ENCODE data around the gene PRIM2.

PRIM2 gene

DNA sequence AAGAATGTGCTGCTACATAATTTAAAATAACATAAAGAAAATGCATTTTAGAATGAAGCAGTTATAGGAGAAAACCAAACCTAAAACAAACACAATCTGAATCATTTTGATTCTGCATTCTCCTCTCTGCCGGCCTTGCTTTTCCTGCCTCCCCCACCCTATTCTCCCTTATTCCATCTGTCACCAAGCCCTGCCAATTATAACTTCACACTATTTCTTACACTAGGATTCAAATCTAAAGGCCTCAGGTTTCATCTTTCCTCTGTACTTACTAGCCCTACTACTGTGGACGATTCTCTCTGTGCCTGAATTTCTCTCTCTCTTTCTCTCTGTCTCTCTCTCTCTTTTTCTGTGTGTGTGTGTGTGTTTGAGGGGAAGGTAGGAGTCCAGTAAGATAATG lies 18.7 kb upstream of the PRIM2 start:
- Histone ChIP-seq H3K36me3 (ENCODE audit: control insufficient read depth in 4 of 4, insufficient read depth in 4 of 4, low read length in 3 of 4) (no peaks in the 10 kb centered on the region), H3K4me3 (ENCODE audit: control insufficient read depth in 1 of 7, extremely low read depth in 1 of 7, insufficient read depth in 4 of 7, low read depth in 2 of 7, low read length in 6 of 7) (no peak overlapping the region), H3K27me3 (replicated peaks in 2 of 5; ENCODE audit: control insufficient read depth in 4 of 5, insufficient read depth in 5 of 5, low read length in 4 of 5) (no peaks in the 10 kb centered on the region), H3K27ac (ENCODE audit: insufficient read depth in 1 of 2, low read depth in 1 of 2, low read length in 2 of 2, poor library complexity in 1 of 2, severe bottlenecking in 2 of 2) (no peak overlapping the region), H3K9me3 (ENCODE audit: control extremely low read depth in 1 of 5, control insufficient read depth in 4 of 5, insufficient read depth in 2 of 5, low read depth in 1 of 5, low read length in 4 of 5) (no peaks in the 10 kb centered on the region), H3K4me1 (ENCODE audit: control extremely low read depth in 1 of 4, control insufficient read depth in 4 of 4, insufficient read depth in 4 of 4, low read length in 3 of 4) (peaks cover 0 to 3% (median 0%) of the 10 kb centered on the region in 4 experiments)
- ChIA-PET POLR2A (no interaction called here), CTCF (no interaction called here)
- no peak for DNase-seq
- 100% methylated on average over 1 of the region's 2 CpGs for WGBS (ENCODE audit: insufficient coverage)

- Histone ChIP-seq H3K27me3 (replicated peaks in 2 of 5; ENCODE audit: control insufficient read depth in 4 of 5, insufficient read depth in 5 of 5, low read length in 4 of 5) (peaks cover 0 to 5% (median 0%) of the 10 kb centered on the region in 5 experiments), H3K27ac (ENCODE audit: insufficient read depth in 1 of 2, low read depth in 1 of 2, low read length in 2 of 2, poor library complexity in 1 of 2, severe bottlenecking in 2 of 2) (no peak overlapping the region), H3K36me3 (ENCODE audit: control insufficient read depth in 4 of 4, insufficient read depth in 4 of 4, low read length in 3 of 4) (no peaks in the 10 kb centered on the region), H3K4me1 (ENCODE audit: control extremely low read depth in 1 of 4, control insufficient read depth in 4 of 4, insufficient read depth in 4 of 4, low read length in 3 of 4) (peaks cover 0 to 3% (median 0%) of the 10 kb centered on the region in 4 experiments), H3K9me3 (ENCODE audit: control extremely low read depth in 1 of 5, control insufficient read depth in 4 of 5, insufficient read depth in 2 of 5, low read depth in 1 of 5, low read length in 4 of 5) (no peaks in the 10 kb centered on the region), H3K4me3 (ENCODE audit: control insufficient read depth in 1 of 7, extremely low read depth in 1 of 7, insufficient read depth in 4 of 7, low read depth in 2 of 7, low read length in 6 of 7) (no peak overlapping the region)
- CTCF ChIA-PET: no interaction called here
- no peak for DNase-seq
- no CpG with 5 or more reads among the region's 1 CpG for WGBS (ENCODE audit: insufficient coverage)
- POLR2A ChIA-PET: no interaction called here
Observed at GRCh38 chr6:57301757-57302156, 15.7 kb upstream of the PRIM2 start.

- no peaks in the 10 kb centered on the region for H3K36me3 ChIP-seq (ENCODE audit: control insufficient read depth in 4 of 4, insufficient read depth in 4 of 4, low read length in 3 of 4)
- POLR2A ChIA-PET: no interaction called here
- CTCF ChIA-PET: no interaction called here
Observed at GRCh38 chr6:57302477-57302876, 15.0 kb upstream of the PRIM2 start.

DNA sequence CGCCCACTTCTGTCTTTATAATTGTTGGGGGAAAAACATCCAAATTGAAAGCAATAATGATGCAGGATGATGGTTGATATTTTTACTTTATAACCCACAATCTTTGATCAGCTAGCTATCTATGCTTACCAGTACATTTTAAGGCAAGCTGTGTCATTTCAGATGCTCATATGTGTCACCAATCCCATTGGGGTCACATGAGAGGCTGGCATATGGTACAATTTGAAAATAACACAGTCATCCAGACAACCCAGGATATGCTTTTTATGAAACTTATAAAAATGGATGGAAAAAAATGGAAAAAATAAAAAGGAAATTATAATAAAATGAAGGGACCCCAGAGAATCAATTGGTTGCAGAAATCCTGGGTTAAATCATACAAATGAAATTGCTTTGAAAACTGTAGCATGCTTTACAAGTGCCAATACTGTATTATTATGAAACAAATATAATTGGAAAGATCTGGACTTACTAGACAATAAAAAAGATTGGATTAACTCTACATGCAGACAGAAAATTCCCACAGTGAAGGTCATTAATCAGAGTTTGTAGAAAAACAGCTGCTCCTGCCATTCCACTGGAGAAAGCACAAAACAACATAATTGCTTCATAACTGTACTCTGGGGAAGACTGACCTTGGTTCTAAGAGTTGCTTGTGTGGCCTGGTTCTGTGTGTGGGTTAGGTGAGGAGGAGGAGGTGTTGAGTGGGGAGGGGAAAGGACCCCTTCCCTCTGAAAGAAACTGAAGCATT lies 13.3 kb upstream of the PRIM2 start:
- Histone ChIP-seq H3K4me3 (ENCODE audit: control insufficient read depth in 1 of 7, extremely low read depth in 1 of 7, insufficient read depth in 4 of 7, low read depth in 2 of 7, low read length in 6 of 7) (no peak overlapping the region), H3K27ac (ENCODE audit: insufficient read depth in 1 of 2, low read depth in 1 of 2, low read length in 2 of 2, poor library complexity in 1 of 2, severe bottlenecking in 2 of 2) (no peak overlapping the region), H3K36me3 (ENCODE audit: control insufficient read depth in 4 of 4, insufficient read depth in 4 of 4, low read length in 3 of 4) (no peaks in the 10 kb centered on the region), H3K4me1 (ENCODE audit: control extremely low read depth in 1 of 4, control insufficient read depth in 4 of 4, insufficient read depth in 4 of 4, low read length in 3 of 4) (peaks cover 0 to 3% (median 0%) of the 10 kb centered on the region in 4 experiments), H3K27me3 (replicated peaks in 2 of 5; ENCODE audit: control insufficient read depth in 4 of 5, insufficient read depth in 5 of 5, low read length in 4 of 5) (peaks cover 0 to 5% (median 0%) of the 10 kb centered on the region in 5 experiments), H3K9me3 (ENCODE audit: control extremely low read depth in 1 of 5, control insufficient read depth in 4 of 5, insufficient read depth in 2 of 5, low read depth in 1 of 5, low read length in 4 of 5) (no peaks in the 10 kb centered on the region)
- ChIA-PET CTCF (no interaction called here), POLR2A (no interaction called here)
- no peak for DNase-seq
- WGBS (ENCODE audit: insufficient coverage): no CpG with 5 or more reads among the region's 1 CpG

More at GRCh38 chr6:57302477-57302876, 15.0 kb upstream of the PRIM2 start:
- H3K4me3 ChIP-seq (ENCODE audit: control insufficient read depth in 1 of 7, extremely low read depth in 1 of 7, insufficient read depth in 4 of 7, low read depth in 2 of 7, low read length in 6 of 7): no peak overlapping the region
- no peak overlapping the region for H3K27ac ChIP-seq (ENCODE audit: insufficient read depth in 1 of 2, low read depth in 1 of 2, low read length in 2 of 2, poor library complexity in 1 of 2, severe bottlenecking in 2 of 2)
- H3K4me1 ChIP-seq (ENCODE audit: control extremely low read depth in 1 of 4, control insufficient read depth in 4 of 4, insufficient read depth in 4 of 4, low read length in 3 of 4): peaks cover 0 to 3% (median 0%) of the 10 kb centered on the region in 4 experiments
- no CpG with 5 or more reads among the region's 2 CpGs for WGBS (ENCODE audit: insufficient coverage)
- H3K27me3 ChIP-seq (replicated peaks in 2 of 5; ENCODE audit: control insufficient read depth in 4 of 5, insufficient read depth in 5 of 5, low read length in 4 of 5): peaks cover 0 to 5% (median 0%) of the 10 kb centered on the region in 5 experiments
- no peak for DNase-seq
- H3K9me3 ChIP-seq (ENCODE audit: control extremely low read depth in 1 of 5, control insufficient read depth in 4 of 5, insufficient read depth in 2 of 5, low read depth in 1 of 5, low read length in 4 of 5): no peaks in the 10 kb centered on the region

DNA sequence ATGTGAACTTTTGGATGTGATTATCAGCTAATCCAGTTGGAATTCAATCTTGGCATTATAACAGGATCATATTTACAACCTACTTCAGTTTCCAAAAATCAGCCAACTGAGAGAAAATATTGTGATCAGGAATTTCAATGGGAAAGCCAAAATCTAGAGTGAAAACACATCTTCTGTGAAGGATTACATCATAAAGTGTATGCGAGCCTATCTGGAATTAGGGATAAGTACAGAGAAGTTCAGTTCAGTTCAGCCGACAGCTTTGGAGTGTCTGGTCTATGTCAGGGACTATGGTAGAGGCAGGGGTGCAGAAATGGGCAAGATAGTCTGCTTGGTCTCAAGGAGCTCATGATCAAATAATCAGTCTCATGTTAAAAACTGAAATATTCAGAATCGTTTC lies 12.3 kb upstream of the PRIM2 start:
- no peaks in the 10 kb centered on the region for H3K36me3 ChIP-seq (ENCODE audit: control insufficient read depth in 4 of 4, insufficient read depth in 4 of 4, low read length in 3 of 4)
- ChIA-PET POLR2A (no interaction called here), CTCF (interaction anchor here (1.1 to 1.4 kb wide), 2 partner anchors 17 to 403 kb away, joined by 3 to 4 read pairs; no protein-coding TSS in a partner anchor)
- H3K4me1 ChIP-seq (ENCODE audit: control extremely low read depth in 1 of 4, control insufficient read depth in 4 of 4, insufficient read depth in 4 of 4, low read length in 3 of 4): peaks cover 0 to 3% (median 0%) of the 10 kb centered on the region in 4 experiments
- no peak overlapping the region for H3K4me3 ChIP-seq (ENCODE audit: control insufficient read depth in 1 of 7, extremely low read depth in 1 of 7, insufficient read depth in 4 of 7, low read depth in 2 of 7, low read length in 6 of 7)
- H3K9me3 ChIP-seq (ENCODE audit: control extremely low read depth in 1 of 5, control insufficient read depth in 4 of 5, insufficient read depth in 2 of 5, low read depth in 1 of 5, low read length in 4 of 5): no peaks in the 10 kb centered on the region
- H3K27me3 ChIP-seq (replicated peaks in 2 of 5; ENCODE audit: control insufficient read depth in 4 of 5, insufficient read depth in 5 of 5, low read length in 4 of 5): peaks cover 0 to 5% (median 0%) of the 10 kb centered on the region in 5 experiments
- DNase-seq: no peak
- 93% methylated on average over 3 of the region's 3 CpGs for WGBS (ENCODE audit: insufficient coverage)
- no peak overlapping the region for H3K27ac ChIP-seq (ENCODE audit: insufficient read depth in 1 of 2, low read depth in 1 of 2, low read length in 2 of 2, poor library complexity in 1 of 2, severe bottlenecking in 2 of 2)

- peaks cover 0 to 3% (median 0%) of the 10 kb centered on the region in 4 experiments for H3K4me1 ChIP-seq (ENCODE audit: control extremely low read depth in 1 of 4, control insufficient read depth in 4 of 4, insufficient read depth in 4 of 4, low read length in 3 of 4)
- H3K36me3 ChIP-seq (ENCODE audit: control insufficient read depth in 4 of 4, insufficient read depth in 4 of 4, low read length in 3 of 4): no peaks in the 10 kb centered on the region
- H3K27me3 ChIP-seq (replicated peaks in 2 of 5; ENCODE audit: control insufficient read depth in 4 of 5, insufficient read depth in 5 of 5, low read length in 4 of 5): peaks cover 0 to 5% (median 0%) of the 10 kb centered on the region in 5 experiments
- no CpG with 5 or more reads among the region's 2 CpGs for WGBS (ENCODE audit: insufficient coverage)
- ChIA-PET CTCF (interaction anchor here (1.1 to 1.4 kb wide), 2 partner anchors 16 to 403 kb away, joined by 3 to 4 read pairs; no protein-coding TSS in a partner anchor), POLR2A (no interaction called here)
- no peak overlapping the region for H3K27ac ChIP-seq (ENCODE audit: insufficient read depth in 1 of 2, low read depth in 1 of 2, low read length in 2 of 2, poor library complexity in 1 of 2, severe bottlenecking in 2 of 2)
- DNase-seq: no peak
- no peak overlapping the region for H3K4me3 ChIP-seq (ENCODE audit: control insufficient read depth in 1 of 7, extremely low read depth in 1 of 7, insufficient read depth in 4 of 7, low read depth in 2 of 7, low read length in 6 of 7)
- H3K9me3 ChIP-seq (ENCODE audit: control extremely low read depth in 1 of 5, control insufficient read depth in 4 of 5, insufficient read depth in 2 of 5, low read depth in 1 of 5, low read length in 4 of 5): no peaks in the 10 kb centered on the region
Observed at GRCh38 chr6:57305761-57306160, 11.7 kb upstream of the PRIM2 start.

DNA sequence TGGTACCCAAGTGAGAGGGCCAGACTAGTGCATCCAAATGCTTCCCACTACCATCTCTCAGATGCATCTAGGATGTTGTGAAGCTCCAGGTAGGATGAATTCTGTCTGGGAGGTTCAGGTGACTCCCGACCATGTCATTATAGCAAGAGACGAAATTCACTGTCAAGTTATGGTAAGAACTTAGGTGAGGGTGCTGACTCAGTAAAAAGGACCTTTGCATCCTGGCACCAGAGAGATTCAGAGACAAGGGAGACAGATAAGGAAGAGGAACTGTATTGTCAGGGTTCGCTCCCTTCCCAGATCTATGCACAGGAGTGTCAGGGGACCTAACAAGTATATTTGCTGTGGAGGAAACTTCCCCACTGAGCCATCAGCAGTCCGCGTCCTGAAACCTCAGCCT lies 11.2 kb upstream of the PRIM2 start:
- H3K4me3 ChIP-seq (ENCODE audit: control insufficient read depth in 1 of 7, extremely low read depth in 1 of 7, insufficient read depth in 4 of 7, low read depth in 2 of 7, low read length in 6 of 7): no peak overlapping the region
- no peaks in the 10 kb centered on the region for H3K36me3 ChIP-seq (ENCODE audit: control insufficient read depth in 4 of 4, insufficient read depth in 4 of 4, low read length in 3 of 4)
- no peak for DNase-seq
- peaks cover 0 to 5% (median 0%) of the 10 kb centered on the region in 5 experiments for H3K27me3 ChIP-seq (replicated peaks in 2 of 5; ENCODE audit: control insufficient read depth in 4 of 5, insufficient read depth in 5 of 5, low read length in 4 of 5)
- CTCF ChIA-PET: interaction anchor here (1.1 to 1.4 kb wide), 2 partner anchors 16 to 404 kb away, joined by 3 to 4 read pairs; no protein-coding TSS in a partner anchor
- POLR2A ChIA-PET: no interaction called here
- WGBS (ENCODE audit: insufficient coverage): 85% methylated on average over 2 of the region's 5 CpGs
- H3K4me1 ChIP-seq (ENCODE audit: control extremely low read depth in 1 of 4, control insufficient read depth in 4 of 4, insufficient read depth in 4 of 4, low read length in 3 of 4): peaks cover 0 to 3% (median 0%) of the 10 kb centered on the region in 4 experiments
- H3K27ac ChIP-seq (ENCODE audit: insufficient read depth in 1 of 2, low read depth in 1 of 2, low read length in 2 of 2, poor library complexity in 1 of 2, severe bottlenecking in 2 of 2): no peak overlapping the region
- H3K9me3 ChIP-seq (ENCODE audit: control extremely low read depth in 1 of 5, control insufficient read depth in 4 of 5, insufficient read depth in 2 of 5, low read depth in 1 of 5, low read length in 4 of 5): no peaks in the 10 kb centered on the region
